Measurements from ENCODE around the gene D2HGDH. TPM values are rescaled to one million over a fixed set of nuclear protein-coding genes. Genes with fewer than 3 reads are reported as not detected.

D2HGDH gene
- total RNA-seq, 1 donor from 2014 or later: 10.0 TPM

DNA sequence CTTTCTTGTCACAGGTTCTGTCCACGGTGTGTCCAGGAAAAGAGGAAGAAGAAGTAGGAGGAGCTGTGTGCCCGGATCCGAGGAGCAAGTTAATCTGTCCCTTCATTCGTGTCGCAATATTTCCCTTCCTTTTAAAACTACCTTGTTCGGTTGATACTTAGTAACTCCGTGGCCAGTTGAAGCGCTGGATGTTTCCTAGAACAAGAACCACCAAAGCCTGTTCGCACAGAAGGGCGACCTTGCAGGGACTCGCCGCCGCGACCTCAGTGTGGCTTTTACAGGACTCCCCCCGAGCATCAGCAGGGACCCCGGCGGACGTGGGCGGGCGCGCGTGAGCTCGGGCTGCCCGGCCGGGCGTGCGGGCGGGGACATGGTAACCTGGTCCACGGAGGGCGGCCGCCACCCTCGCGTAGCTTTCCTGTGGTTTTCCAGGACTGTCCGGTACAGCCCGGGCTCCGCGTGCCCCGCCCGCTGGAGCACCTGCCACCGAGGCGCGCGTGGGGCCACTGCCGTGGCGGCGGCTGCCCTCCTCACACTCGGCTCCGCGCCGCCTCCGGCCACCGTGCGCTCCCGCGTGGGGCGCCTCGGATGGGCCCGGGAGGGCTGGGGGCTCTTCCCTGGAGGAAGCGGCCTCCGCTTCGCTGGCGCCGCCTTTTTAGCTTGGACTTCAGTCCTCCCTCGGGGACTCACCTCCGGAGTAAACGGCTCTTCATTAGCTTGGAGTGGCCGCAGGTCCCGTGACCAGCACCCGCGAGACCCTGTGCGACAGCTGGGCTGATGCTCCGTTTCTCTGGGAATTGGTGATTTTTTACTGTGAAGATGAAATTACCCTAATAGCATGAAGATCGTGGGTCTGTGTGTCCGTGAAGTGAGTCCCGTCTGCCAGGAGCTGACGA is 9.2 kb upstream of the D2HGDH start:
- no peaks in the 10 kb centered on the region for H3K4me1 ChIP-seq (ENCODE audit: insufficient read depth, low read length)
- H3K36me3 Mint-ChIP-seq (ENCODE audit: low read depth, unreplicated experiment): peaks cover 37% of the 10 kb centered on the region

DNA sequence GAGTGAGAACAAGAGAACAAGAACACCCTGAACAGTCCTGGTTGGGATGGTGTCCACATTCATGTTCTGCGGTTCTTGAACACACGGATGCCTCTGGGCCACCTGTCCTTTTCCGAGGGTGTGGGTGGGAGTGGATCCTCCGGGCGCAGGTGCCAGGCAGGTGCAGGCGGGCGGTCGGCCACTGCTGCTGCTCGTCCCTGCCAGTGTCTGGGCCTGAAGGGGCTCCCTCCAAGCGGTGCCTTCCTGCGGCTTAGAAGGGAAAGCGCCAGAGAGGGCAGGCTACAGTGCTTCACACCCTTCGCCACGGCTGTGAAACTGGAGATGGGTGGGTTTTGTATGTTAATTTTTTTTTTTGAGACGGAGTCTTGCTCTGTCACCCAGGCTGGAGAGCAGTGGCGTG is 8.0 kb upstream of the D2HGDH start:
- no peaks in the 10 kb centered on the region for H3K27me3 ChIP-seq (ENCODE audit: insufficient read depth, low read length)
- no peak overlapping the region for H3K4me2 ChIP-seq (ENCODE audit: low read length)
- FAIRE-seq (no peak), DNase-seq (ENCODE audit: low read depth) (no peak)
- H3K9me3 ChIP-seq (ENCODE audit: insufficient read depth, low read depth, low read length): peaks cover 5% of the 10 kb centered on the region
- H3K4me3 ChIP-seq (ENCODE audit: insufficient read depth, low read depth, low read length): no peak overlapping the region
- H3K36me3 Mint-ChIP-seq (ENCODE audit: low read depth, unreplicated experiment): peaks cover 29% of the 10 kb centered on the region
- no peaks in the 10 kb centered on the region for H4K20me1 ChIP-seq (ENCODE audit: insufficient read depth, low read length)
- peaks cover 5% of the 10 kb centered on the region for H3K36me3 ChIP-seq (ENCODE audit: insufficient read depth, low read length)
- no peak overlapping the region for H3K4me3 Mint-ChIP-seq (ENCODE audit: unreplicated experiment)
- no peak for TF ChIP-seq EZH2 (IDR thresholded peaks at IDR 0.05; ENCODE audit: insufficient read depth, low read length)
- TF ChIP-seq, protein P1, sequence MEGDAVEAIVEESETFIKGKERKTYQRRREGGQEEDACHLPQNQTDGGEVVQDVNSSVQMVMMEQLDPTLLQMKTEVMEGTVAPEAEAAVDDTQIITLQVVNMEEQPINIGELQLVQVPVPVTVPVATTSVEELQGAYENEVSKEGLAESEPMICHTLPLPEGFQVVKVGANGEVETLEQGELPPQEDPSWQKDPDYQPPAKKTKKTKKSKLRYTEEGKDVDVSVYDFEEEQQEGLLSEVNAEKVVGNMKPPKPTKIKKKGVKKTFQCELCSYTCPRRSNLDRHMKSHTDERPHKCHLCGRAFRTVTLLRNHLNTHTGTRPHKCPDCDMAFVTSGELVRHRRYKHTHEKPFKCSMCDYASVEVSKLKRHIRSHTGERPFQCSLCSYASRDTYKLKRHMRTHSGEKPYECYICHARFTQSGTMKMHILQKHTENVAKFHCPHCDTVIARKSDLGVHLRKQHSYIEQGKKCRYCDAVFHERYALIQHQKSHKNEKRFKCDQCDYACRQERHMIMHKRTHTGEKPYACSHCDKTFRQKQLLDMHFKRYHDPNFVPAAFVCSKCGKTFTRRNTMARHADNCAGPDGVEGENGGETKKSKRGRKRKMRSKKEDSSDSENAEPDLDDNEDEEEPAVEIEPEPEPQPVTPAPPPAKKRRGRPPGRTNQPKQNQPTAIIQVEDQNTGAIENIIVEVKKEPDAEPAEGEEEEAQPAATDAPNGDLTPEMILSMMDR (IDR thresholded peaks at IDR 0.05; ENCODE audit: insufficient read depth, low read depth, low read length): no peak
- no peak overlapping the region for H3K27ac ChIP-seq (ENCODE audit: low read depth, low read length)
- H3K9me3 Mint-ChIP-seq (ENCODE audit: unreplicated experiment): peaks cover 13% of the 10 kb centered on the region
- H3K27me3 Mint-ChIP-seq (ENCODE audit: low read depth, unreplicated experiment): peaks cover 2% of the 10 kb centered on the region
- no peak overlapping the region for H2AFZ ChIP-seq (ENCODE audit: low read depth, low read length)
- no peak overlapping the region for H3K27ac Mint-ChIP-seq (ENCODE audit: unreplicated experiment)
- no peaks in the 10 kb centered on the region for H3K4me1 Mint-ChIP-seq (ENCODE audit: low read depth, unreplicated experiment)
- no peak overlapping the region for H3K9ac ChIP-seq (ENCODE audit: low read length)
- H3K4me1 ChIP-seq (ENCODE audit: insufficient read depth, low read length): no peaks in the 10 kb centered on the region
- no peaks in the 10 kb centered on the region for H3K79me2 ChIP-seq (ENCODE audit: insufficient read depth, low read length)

More for the DNA sequence above, 9.2 kb upstream of the D2HGDH start:
- H3K4me3 Mint-ChIP-seq (ENCODE audit: unreplicated experiment): no peak overlapping the region
- Histone ChIP-seq H3K9ac (ENCODE audit: low read length) (no peak overlapping the region), H3K4me3 (ENCODE audit: insufficient read depth, low read depth, low read length) (no peak overlapping the region), H3K27me3 (ENCODE audit: insufficient read depth, low read length) (no peaks in the 10 kb centered on the region), H3K27ac (ENCODE audit: low read depth, low read length) (no peak overlapping the region), H3K36me3 (ENCODE audit: insufficient read depth, low read length) (peaks cover 5% of the 10 kb centered on the region), H3K79me2 (ENCODE audit: insufficient read depth, low read length) (no peaks in the 10 kb centered on the region), H4K20me1 (ENCODE audit: insufficient read depth, low read length) (no peaks in the 10 kb centered on the region), H3K4me2 (ENCODE audit: low read length) (no peak overlapping the region), H2AFZ (ENCODE audit: low read depth, low read length) (no peak overlapping the region), H3K9me3 (ENCODE audit: insufficient read depth, low read depth, low read length) (peaks cover 5% of the 10 kb centered on the region)
- H3K9me3 Mint-ChIP-seq (ENCODE audit: unreplicated experiment): peaks cover 13% of the 10 kb centered on the region
- DNase-seq (ENCODE audit: low read depth) (no peak), FAIRE-seq (no peak)
- no peak overlapping the region for H3K27ac Mint-ChIP-seq (ENCODE audit: unreplicated experiment)
- no peaks in the 10 kb centered on the region for H3K27me3 Mint-ChIP-seq (ENCODE audit: low read depth, unreplicated experiment)
- no peaks in the 10 kb centered on the region for H3K4me1 Mint-ChIP-seq (ENCODE audit: low read depth, unreplicated experiment)
- TF ChIP-seq EZH2 (IDR thresholded peaks at IDR 0.05; ENCODE audit: insufficient read depth, low read length): no peak
- TF ChIP-seq, protein P1 (IDR thresholded peaks at IDR 0.05; ENCODE audit: insufficient read depth, low read depth, low read length): no peak

DNA sequence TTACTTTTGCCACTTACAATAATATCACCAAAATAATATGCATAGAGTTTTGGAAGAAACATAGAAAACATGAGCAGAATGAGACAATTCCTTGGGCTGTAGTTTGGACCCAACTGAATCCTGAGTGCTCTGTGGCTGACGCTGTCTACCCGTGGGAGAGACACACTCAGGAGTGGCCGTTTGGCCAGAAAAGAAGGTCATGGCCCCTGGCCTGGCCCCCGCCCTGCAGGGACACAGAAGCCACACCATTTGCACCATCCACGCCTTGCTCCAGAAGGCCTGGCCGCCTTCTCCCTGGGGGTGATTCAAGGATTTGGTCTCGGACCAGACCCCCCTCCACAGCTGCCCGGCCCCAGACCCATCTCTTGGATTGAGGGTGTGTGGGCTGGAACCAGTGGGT is 6.4 kb upstream of the D2HGDH start:
- Histone ChIP-seq H3K4me1 (ENCODE audit: insufficient read depth, low read length) (no peaks in the 10 kb centered on the region), H2AFZ (ENCODE audit: low read depth, low read length) (no peak overlapping the region), H3K4me2 (ENCODE audit: low read length) (no peak overlapping the region), H3K9me3 (ENCODE audit: insufficient read depth, low read depth, low read length) (peaks cover under 1% of the 10 kb centered on the region), H3K79me2 (ENCODE audit: insufficient read depth, low read length) (no peaks in the 10 kb centered on the region), H3K9ac (ENCODE audit: low read length) (no peak overlapping the region), H3K27me3 (ENCODE audit: insufficient read depth, low read length) (no peaks in the 10 kb centered on the region), H3K4me3 (ENCODE audit: insufficient read depth, low read depth, low read length) (no peak overlapping the region), H3K36me3 (ENCODE audit: insufficient read depth, low read length) (peaks cover 5% of the 10 kb centered on the region), H4K20me1 (ENCODE audit: insufficient read depth, low read length) (no peaks in the 10 kb centered on the region), H3K27ac (ENCODE audit: low read depth, low read length) (no peak overlapping the region)
- H3K27ac Mint-ChIP-seq (ENCODE audit: unreplicated experiment): no peak overlapping the region
- H3K4me1 Mint-ChIP-seq (ENCODE audit: low read depth, unreplicated experiment): no peaks in the 10 kb centered on the region
- no peak overlapping the region for H3K4me3 Mint-ChIP-seq (ENCODE audit: unreplicated experiment)
- TF ChIP-seq EZH2 (IDR thresholded peaks at IDR 0.05; ENCODE audit: insufficient read depth, low read length): no peak
- TF ChIP-seq, protein P1 (IDR thresholded peaks at IDR 0.05; ENCODE audit: insufficient read depth, low read depth, low read length): no peak
- FAIRE-seq (no peak), DNase-seq (ENCODE audit: low read depth) (no peak)
- H3K9me3 Mint-ChIP-seq (ENCODE audit: unreplicated experiment): peaks cover 6% of the 10 kb centered on the region
- H3K27me3 Mint-ChIP-seq (ENCODE audit: low read depth, unreplicated experiment): peaks cover 2% of the 10 kb centered on the region
- peaks cover 15% of the 10 kb centered on the region for H3K36me3 Mint-ChIP-seq (ENCODE audit: low read depth, unreplicated experiment)
